Inferior parietal cortex (tissue), 1 donor: ENCODE data around the gene RBKS.
"Not testable (repeated sequence)": the region's sequence is repeated elsewhere in the genome, so short reads cannot be mapped to it uniquely, and the experiment has no call there.

Experiments
- DNase-seq: peaks from one replicate; pipeline ENCODE4 v3.0.0-alpha.2; 2016; ENCODE audit errors: extremely low spot score

Gene RBKS

DNA sequence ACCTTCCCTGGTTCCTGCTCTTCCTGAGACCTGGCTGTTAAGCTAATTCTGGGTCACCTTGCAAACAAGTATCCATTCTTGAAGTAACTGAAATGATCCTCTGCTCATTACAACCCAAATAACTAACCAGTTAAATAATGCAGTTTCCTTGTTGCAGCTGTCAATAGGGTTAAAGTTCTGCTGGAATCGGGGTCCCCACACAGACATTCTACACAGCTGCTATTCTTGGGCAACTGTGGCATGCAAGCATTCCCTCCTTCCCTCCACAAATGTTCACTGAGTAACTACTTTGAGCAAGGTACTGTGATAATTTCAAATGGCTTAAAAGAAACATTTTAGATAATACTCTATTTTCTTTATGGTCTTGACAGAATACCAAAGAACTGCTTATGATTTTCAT, 17.1 kb downstream of the RBKS start:
- DNase-seq, result no peak

DNA sequence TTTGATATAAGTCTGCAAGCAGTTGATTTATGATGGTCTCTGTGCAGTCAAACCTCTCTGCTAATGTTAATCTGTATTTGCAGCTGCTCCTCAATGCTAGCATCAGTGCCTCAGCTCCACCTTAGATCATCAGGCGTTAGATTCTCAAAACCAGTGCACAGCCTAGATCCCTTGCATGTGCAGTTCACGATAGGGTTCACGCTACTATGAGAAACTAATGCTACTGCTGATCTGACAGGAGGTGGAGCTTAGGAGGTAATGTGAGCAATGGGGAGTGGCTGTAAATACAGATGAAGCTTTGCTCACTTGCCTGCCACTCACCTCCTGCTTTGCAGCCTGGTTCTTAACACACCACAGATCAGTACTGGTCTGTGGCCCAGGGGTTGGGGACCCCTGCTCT, 18.4 kb downstream of the RBKS start:
- no peak for DNase-seq

DNA sequence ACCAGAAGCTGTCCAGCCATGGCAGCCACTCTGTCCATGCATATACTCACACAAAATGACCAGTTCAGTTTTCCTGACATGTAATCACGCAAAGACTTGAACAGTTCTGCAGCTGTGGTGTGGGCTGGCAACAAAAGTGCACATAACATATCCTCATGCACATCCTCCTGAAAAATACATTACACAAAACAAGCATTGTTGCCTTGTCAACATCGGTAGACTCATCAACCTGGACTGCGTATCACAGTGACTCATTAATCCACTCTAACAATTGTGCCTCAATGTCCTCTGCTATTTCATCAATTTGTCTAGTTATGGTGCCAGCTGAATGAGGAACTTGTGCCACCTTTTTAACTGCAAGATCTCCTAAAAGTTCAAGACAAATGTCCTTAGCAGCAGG, 19.5 kb downstream of the RBKS start:
- DNase-seq, result no peak

DNA sequence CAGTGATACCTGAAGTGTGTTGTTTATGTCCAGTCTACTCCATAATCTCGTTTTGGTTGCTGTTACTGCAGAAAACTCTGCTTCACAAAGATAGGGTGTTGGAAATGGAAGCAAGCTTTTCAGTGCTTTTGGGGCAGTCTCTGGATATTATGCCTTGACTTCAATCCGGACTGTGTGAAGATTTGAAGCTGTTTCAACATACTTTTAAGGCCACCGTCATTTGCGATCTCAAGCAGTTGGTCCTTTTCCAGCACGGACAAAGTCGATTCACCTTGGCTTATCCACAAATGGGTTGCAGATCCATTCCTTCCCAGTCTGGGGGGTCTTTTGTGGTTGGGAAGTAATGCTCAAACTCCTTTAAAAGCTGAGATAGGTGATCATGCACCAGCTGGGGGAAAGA, 20.4 kb downstream of the RBKS start:
- DNase-seq, result no peak

DNA sequence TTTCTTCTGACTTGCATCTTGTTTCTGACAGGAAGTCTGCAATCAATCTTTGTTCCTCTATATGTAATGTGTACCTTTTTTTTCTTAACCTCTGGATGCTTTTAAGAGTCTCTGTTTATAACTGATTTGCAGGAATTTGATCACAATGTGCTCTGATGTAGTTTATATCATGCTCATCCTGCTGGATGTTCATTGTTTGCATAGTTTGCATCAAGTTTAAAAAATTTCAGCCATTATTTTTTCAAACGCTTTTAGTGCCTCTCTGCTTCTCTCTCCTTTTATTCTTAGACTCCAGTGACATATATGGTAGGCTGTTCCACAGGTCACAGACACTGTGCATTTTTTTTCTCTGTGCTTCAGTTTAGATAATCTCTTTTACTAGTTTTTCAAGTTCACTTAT, 23.9 kb downstream of the RBKS start:
- DNase-seq, result no peak

DNA sequence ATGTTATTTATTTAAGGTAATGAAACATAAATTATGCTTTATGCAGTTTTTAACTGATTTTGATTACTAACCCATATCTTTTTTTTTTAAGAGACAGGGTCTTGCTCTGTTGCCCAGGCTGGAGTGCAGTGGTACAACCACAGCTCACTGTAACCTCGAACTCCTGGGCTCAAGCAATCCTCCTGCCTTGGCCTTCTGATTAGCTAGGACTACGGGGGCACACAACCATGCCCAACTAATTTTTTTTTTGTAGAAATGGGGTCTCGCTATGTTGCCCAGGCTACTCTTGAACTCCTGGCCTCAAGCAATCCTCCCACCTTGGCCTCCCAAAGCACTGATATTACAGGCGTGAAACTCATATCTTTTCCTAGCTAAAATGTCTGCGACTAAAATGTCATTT, 26.2 kb downstream of the RBKS start:
- DNase-seq, result not testable (repeated sequence)

DNA sequence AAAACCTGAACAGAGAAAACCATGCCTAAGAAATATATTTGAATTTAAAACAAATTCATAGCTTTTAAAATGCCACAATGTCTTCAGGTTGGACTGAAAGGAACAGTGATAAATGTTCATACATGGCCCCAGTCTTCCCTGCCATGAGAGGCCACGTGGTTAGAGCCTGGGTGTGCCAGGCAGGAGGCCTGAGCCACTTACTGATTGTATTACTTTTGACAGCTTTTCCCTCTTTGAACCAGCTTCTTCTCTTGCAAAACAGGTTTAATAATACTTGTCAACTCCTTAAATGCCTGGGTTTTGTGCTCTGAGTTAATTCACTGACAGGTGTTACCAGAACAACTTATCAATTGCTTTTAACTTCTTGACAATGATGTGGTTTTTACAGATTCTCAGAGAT, 27.0 kb downstream of the RBKS start:
- no peak for DNase-seq

DNA sequence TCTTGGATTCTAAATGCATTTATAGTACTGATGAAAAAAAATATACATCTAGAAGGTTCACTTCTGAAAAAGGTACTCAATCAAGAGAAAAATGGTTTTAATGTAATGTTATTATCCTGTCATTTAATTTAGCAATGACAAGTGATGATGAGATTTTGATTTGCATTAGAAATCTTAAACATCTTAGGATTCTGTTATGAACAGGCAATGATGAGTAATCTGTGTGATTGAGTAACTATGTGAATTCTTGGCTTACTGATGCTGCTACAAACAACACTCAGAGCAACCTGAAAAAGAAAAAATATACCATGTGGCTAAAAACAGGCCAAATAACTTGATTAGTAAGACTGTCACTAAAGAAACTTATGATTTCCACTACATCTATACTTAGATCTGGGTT, 30.1 kb downstream of the RBKS start:
- DNase-seq, result no peak

DNA sequence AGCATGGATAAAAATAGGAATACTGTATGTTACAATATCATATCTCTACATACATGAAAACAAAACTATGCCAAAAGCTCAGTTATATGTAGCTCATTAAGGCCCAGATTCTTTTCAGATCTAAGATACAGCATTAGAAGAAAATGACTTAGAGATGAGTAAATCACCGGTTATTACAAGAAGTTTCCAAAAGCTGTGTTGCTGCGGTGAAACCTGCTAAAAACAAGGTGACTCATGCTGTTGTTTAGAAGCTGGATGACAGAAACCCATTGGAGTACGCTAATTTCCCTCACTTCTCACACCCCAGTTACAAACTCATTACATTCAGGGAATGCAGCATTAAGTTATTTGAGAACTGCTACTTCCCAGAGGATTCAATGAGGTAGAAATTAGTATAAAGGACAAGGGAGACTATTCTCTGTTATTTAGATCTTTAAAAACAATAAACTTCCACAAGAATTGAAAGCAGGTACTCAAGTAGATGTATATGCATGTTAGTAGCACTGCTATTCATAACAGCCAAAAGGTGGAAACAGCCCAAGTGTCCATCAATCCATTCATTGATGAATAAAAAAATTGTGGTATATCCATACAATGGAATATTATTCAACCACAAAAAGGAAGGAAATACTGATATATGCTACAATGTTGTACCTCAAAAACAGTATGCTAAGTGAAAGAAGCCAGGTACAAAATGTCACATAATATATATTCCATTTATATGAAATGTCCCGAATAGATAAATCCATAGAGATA, 32.6 kb downstream of the RBKS start:
- DNase-seq, result no peak

DNA sequence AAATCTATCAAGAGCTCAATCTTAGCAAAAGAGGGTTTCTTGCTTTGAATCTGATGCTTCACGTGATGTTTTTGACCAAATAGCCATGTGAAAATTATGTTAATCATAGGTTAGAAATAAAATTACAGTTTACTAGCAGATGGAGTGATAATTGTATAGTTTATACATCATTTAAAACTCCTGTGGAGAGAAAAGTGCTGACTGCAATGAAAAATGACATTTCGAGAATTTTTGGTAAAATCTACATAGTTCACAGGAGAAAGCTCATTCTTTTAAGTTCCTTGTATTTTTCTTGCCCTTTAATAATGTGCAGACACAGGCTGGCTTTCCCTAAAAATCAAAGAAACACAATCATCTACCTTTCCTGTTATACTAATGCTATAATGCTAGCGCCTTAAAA, 33.2 kb downstream of the RBKS start:
- DNase-seq, result no peak

DNA sequence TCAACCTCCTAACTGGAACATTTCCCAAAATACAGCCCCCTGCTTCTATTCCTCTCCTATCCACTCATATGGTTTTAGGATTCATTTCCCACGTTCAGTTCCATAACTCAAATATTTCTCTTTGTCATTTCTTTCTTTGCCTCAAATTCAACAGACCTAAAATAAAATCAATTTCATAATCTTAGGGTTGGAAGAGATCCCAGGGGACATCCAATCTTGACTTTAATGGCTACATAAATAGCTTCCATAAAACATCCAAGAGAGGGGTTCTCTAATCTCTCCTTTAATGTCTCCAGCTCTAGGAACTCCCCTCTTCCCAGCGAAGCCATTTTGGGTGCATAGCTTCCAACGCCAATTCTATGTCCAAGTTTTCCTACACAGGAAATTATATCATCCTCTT, 33.8 kb downstream of the RBKS start:
- no peak for DNase-seq

DNA sequence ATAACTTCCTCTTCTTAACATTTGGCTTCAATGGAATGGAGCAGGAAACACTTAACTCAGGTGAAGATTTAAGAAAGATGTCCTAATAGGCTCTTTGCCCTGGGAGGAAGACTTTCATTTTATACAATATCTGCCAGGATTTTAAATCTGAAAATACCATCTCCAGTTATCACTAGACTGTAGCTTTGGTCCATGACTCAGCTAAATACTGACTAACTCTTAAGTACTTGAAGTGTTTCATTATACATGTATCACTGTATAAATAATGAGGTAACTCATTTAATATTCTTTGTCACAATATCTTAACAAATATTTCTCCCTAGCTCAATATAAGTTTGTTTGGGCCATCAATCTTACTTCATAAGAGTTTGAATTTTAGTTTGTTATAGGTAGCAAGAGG, 34.7 kb downstream of the RBKS start:
- no peak for DNase-seq

DNA sequence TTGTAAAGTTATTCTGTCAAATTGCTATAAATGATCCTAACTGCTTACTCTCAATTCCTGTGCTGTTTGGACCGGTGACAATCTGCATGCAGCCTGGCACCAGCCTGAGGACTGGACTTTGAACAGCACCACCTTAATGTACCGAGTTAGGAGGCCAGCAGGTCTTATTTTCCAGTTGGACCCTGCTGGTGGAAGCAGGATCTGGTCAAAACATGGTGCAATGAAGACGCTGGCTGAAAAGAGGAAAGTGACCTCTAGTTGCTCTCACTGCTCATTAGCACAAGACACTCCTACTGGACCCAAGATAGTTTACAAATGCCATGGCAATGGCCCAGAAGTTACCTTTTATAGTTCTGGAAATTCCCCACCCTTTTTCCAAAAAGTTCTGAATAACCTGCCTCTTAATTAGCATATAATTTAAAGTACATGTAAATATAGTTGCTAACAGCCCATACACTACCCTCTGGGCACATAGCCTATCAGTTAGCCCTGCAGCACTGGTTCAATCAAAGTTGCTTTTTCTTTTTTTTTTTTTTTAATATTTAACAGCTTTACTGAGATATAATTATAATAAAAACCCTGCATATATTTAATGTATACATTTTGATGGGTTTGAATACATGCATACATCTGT, 35.8 kb downstream of the RBKS start:
- no peak for DNase-seq

DNA sequence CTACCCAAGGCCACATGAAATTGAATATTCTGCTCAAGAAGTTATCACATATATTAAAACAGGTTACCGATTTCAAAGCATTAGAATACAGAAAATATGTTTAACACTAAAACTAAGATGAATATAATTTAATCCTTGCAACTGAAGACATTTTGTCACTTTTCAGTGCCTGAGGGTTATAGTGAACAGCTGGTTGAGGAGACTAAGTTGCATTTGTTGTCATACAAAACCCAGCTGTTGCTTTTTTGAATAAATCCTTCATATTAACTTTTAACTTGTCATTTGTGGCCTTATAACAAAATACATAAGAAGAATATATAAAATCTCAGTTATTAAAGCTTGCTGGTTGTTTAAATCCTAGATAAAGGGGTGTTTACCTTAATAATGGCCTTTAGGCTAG, 37.5 kb downstream of the RBKS start:
- no peak for DNase-seq

DNA sequence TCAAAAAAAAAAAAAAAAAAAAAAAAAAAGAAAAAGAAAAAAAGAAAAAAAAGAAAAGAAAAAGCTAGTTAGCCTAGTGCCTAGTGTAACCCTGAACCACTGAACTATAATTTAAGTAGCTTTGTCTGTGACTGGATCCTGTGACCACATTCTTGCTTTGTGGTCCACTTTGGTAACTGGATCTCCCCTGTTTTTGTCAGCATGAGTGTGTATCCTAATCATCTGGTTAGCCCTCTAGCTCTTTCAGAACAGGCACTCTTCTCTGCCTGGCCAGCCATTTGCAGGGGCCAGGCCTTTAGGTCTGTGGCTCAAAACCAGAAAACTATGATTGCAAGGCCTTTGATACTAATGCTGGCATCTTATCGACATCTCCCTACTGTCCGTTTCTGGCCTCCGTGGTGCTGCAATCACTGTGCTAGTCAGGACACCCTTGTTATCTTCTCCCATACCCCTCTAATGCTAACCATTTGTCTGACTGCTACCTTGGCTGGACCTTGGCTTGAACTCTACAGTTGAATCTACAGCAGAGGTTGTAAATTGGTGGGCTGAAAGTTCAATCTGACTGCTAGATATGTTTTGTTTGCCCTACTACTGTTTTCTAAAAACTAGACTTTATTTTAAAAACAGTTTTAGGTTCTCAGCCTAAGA, 40.5 kb downstream of the RBKS start:
- no peak for DNase-seq

DNA sequence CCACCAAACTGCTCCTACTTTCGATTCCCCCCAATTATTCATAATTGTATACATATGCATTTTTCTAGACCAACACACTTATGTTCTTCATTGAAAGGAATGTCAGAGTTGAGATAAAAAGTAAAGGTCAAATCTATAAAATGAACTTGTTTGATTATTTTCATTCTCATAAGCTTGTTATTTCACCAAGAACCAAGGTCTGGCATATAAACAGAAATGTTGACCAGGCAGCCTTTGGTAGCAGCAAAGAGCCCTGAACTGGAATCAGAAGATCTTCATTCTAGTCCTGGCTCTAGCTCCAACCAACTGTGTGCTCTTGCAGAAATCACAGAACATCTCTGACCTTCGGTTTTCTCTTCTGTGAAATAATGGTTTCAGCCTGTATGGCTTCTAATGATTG, 42.9 kb downstream of the RBKS start:
- no peak for DNase-seq

DNA sequence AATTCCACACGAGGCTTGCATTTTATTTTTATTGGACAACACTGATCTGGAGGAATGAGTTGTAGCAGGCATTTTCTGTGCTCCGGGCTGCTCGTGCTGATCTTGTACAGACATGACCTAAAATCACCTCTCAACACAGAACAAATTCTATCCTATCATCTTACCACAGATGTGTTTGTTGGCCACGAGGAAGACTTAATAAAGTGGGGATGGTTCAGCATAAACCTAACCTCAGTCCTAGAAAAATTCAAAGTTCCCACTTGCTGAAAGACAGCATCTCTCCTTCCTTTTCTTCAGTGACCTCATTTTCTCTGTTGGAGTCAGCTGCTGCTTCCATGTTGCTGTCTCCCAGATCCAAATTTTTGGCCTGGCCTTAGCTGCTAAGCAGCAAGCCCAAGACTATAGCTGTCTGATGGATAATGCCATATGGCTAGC, 45.3 kb downstream of the RBKS start:
- no peak for DNase-seq

DNA sequence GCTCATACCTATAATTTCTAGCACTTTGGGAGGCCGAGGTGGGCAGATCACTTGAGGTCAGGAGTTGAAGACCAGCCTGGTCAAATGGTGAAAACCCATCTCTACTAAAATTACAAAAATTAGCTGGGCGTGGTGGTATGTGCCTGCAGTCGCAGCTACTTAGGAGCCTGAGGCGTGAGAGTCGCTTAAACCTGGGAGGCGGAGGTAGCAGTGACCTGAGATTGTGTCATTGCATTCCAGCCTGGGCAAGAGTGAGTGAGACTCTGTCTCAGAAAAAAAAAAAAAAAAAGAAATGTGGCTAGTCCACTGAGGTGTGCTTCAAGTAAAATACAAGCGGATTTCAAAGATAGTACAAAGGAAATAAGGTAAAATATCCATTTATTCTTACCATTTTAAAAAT, 46.2 kb downstream of the RBKS start:
- DNase-seq, result no peak

DNA sequence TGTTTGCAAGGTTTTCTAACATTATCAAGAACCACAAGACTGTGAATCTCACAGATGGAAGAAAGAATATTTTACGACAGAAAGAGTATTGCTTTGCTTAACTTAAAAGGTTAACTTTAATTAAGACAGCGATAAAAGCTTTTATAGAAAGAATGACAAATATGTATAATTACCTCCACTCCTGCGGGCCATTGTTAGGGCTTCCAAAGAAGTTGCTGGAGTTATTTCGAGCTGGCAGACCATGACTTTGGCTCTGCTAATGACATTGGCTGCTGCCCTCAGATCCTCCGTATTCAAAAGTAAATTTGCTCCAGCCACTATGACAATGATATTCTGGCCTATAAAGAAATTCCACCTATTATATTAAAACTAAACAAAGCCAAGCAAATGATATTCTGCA, 47.3 kb downstream of the RBKS start:
- DNase-seq, result no peak

DNA sequence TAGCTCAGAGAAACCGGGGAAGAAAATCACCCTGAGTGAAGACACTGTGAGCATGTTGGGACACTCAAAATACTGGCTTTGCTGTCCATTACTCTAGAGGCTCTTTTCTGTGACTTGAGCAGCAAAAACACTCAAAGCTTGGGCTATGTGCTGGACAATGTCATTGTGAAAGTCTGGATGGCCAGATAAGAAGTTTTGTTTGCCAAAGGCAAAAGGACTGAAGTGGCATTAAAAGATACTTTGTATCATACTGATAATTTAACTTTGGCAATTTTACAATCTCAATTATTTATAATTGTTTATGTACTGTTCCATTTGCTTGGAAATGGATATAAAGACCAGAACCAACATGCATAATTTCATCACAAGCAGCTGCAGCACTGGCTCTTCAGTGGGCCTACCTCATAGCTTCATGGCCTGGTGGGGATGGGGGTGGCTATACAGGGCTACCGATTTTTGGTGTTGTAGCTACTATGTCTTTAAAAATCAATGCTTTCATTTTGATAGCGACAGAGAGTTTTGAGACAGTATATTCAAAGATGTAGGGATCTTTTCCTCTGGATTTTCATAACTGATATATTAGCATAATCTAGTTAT, 51.1 kb downstream of the RBKS start:
- no peak for DNase-seq

DNA sequence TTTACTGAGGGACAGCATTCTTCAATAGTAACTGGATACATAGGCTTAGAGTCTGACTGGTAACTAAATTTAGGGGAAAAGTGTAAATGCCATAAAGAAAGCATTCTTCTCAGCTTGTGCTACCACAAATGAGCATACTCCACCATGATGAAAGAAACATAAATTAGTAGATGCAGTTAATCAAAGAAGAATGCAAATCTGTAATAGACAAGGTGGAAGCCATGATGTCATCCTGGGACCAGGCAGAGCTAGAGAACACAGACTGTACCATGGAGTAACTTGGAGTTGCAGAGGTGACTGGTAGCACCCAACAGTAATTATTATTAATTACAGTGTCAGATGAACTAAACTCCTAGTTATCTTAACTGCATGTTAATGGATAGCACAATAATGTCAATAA, 51.7 kb downstream of the RBKS start:
- no peak for DNase-seq

DNA sequence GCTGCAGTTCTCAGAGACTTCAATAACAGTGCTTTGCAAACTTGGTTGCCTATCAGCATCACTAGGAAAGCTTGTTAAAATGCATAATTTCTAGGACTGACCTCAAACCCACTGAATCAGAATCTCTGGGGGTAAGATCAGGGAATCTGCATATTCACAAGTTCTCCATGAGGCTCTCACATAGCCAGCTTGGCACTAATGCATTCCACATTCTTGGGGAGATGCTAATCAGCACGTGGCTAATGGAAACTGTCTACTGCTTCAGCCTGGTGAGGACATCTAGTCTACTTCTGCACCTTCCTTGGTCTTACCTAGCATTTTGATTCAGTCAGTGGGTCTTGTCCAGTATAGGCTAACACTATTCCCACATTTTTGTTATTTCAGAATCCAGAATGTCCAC, 56.3 kb downstream of the RBKS start:
- DNase-seq, result no peak

DNA sequence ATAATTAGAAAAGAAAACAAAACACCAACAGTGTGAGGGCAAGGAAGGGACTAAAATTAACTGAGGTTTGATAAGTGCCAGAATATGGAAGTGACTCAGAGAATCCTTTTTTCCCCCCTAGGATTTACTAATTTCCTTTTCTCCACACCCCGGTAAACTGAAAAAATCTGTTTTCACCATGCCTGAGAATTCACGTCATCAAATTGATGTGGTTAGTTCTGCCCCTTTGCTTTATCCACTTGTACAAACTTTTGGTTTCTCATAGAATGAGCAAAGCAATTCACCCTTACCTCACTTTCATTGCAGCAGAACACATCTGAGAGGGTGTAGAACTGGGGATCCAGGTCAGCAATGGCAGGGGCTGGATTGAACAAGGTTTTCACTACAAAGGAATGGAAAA, 57.8 kb downstream of the RBKS start:
- no peak for DNase-seq
